ENCODE data around the gene TMPRSS2.

DNA sequence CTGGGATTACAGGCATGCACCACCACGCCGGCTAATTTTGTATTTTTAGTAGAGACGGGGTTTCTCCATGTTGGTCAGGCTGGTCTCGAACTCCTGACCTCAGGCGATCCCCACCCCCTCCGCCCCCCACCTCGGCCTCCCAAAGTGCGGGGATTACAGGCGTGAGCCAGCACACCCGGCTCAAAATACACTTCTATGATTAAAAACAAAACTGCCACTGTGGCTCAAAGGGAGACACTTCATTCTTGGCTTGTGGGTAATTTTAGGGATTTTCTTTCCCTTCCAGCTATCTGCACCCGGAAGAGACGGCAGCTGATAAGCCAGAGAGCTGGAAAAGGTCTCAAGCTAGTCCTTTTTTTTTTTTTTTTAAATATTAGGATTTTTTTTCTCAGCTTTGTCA is 24.5 kb downstream of the TMPRSS2 start:
- TF ChIP-seq POLR2A (IDR thresholded peaks at IDR 0.05) (no peak), CTCF (IDR thresholded peaks at IDR 0.05) (no peak)
